GM10266 (cell line): ENCODE results near the gene DHRS13.

Experiments used
- DNase-seq: peaks from one replicate; pipeline ENCODE4 v3.0.0; 2012; ENCODE audit errors: extremely low spot score
- CTCF ChIP-seq: IDR thresholded peaks from 2 replicates; pipeline ENCODE4 v1.5.1; 2012; ENCODE audit warnings: mild to moderate bottlenecking, low read depth; ENCODE audit not compliant: control insufficient read depth, insufficient read depth; ENCODE audit errors: missing control alignments

The DHRS13 gene

GRCh38 chr17:28902819-28903545 lies at the start of gene DHRS13:
DHRS13 (minus strand) TSS chr17:28903079; CDS start chr17:28902944, 135 bp downstream.
- TF ChIP-seq CTCF = peak; percentile 85
- peak; percentile 95 for DNase-seq

- no peak for TF ChIP-seq CTCF
- peak; percentile 93 for DNase-seq
Measured at GRCh38 chr17:28951991-28952975, 49.4 kb upstream of the DHRS13 start.

- peak; percentile 96 for DNase-seq
- TF ChIP-seq CTCF = no peak
Measured at GRCh38 chr17:28951428-28951990, 48.6 kb upstream of the DHRS13 start, which contains the start of gene PHF12. PHF12 (minus strand) TSS chr17:28951518; CDS start chr17:28950960, 558 bp downstream.

- TF ChIP-seq CTCF = no peak
- DNase-seq = no peak
Measured at GRCh38 chr17:28950752-28951427, 48.0 kb upstream of the DHRS13 start.

- peak; percentile 41 for DNase-seq
- no peak for TF ChIP-seq CTCF
Measured at GRCh38 chr17:28950017-28950751, 47.3 kb upstream of the DHRS13 start.
